ENCODE results near the gene RIBC2.
"Not testable (repeated sequence)": the region's sequence is repeated elsewhere in the genome, so short reads cannot be mapped to it uniquely, and the experiment has no call there.

Gene RIBC2

DNA sequence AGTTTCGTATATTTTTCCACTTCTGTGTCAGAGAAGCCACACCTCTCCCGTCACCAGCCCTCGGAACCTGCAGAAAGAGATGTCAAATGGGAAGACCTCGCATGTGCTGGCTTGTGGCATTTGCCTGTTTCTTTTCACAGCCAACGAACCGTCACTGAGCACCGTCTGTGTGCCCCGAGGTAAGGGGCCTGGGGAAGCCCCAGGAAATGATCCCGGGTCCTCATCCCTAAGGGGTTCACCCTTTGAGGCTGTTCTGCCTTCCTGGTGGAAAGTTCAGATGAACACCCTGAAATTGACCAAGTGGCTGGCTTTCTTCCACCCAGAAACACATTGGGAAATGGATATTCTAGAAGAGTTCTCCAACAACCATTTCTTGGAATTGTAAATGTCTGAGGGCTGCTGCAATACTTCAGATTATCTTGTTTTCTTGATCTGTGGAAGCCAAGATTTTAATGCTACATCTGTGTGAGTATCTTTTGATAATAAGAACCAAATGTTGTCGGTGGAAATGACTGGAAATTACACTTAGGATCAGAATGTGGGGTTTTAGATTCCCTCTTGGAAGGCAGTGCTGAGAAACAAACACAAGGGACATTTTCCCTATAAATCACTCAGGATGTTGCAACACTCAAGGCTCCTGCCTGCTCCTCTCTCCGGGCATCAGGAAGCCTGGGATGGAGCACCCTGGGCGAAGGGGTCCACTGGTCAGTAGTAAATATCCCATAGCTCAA, 37.6 kb downstream of the RIBC2 start:
- no peak for DNase-seq

DNA sequence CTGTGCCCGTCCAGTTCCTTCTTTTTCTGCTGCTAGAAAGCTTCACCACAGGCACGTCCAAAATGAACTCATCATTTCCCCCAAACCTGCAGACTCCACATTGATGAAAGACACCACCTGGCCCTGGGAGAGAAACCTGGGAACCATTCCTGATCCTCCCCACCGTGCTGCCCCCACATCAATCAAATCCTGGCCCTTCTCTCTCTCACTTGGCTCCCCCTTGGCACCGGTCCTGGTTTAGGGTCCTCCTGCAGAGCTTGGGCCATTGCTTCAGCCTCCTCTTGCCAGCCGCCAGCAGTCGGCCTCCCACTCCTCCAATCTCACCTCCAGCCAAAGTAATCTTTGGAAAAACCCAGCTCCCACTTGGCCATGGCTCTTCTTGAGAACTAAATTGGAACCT, 38.5 kb downstream of the RIBC2 start:
- no peak for DNase-seq

DNA sequence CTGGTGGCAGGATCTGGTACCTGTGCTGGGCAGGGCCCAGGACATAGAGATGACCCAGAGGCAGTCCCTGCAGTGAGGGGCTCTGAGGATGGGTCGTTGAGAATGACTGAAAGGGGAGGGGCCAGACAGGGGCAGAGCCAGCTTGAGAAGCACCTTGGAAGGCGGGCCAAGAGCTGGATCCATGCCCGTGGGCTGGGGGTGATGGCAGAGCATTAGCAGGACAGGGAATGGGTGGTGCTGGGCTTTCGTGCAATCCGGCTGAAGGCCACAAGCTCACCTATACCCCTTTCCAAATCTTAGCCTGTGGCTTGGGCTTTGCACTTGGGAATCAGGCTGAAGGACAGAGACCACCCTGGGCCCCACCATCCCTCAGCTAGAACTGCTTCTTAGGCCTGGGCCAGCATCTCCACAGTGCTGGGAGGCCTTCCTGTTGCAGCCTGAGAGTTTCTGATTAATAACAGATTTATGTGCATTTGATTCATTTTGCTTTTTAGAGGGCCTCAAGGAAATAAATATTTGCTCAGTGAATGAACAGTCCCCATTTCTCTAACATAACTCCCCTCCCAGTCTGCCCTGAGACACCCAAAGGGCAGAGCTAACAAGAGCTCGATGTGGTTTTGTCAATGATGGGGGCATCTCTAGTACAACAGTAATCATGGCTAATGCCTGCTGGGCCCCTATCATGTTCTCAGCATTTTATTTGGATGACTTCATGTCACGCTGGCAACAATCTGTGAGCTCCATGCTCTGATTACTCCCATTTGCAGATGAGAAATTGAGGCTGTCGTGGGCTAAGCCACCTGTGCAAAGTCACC, 39.3 kb downstream of the RIBC2 start:
- DNase-seq: no peak

DNA sequence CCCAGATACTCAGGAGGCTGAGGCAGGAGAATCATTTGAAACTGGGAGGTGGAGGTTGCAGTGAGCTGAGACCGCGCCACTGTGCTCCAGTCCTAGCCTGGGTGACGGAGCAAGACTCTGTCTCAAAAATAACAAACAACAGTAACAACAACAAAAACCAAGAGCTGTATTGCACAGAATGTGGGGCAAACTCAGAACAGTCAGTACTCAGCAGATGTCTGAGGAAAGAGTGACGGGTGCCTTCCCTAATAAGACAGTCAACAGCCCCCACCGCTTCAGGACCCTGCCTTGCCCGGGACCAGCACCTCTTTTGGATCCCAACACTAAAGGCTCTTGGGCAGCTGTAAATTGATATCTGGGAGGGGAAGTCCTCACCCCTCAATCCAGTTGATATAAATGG, 40.3 kb downstream of the RIBC2 start:
- DNase-seq: no peak

DNA sequence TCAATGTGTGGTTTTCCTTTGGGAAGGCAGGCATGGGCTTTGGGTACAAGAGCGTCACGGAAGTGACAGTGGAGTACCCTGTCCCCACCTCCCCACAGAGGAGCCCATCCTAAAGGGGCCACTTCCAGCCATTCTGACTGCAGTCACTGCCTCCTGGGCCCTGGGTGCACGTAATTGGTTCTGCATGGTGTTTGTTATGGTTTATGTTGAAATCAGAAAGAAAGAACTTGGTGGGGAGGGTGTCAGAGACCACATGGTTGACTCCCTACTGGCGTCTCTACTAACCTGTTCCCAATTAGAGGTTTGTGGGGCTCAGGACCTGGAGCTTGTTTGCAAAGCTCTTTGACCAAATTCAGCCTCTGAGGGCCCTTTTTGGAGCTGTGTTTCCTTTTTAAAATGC, 40.8 kb downstream of the RIBC2 start:
- no peak for DNase-seq

DNA sequence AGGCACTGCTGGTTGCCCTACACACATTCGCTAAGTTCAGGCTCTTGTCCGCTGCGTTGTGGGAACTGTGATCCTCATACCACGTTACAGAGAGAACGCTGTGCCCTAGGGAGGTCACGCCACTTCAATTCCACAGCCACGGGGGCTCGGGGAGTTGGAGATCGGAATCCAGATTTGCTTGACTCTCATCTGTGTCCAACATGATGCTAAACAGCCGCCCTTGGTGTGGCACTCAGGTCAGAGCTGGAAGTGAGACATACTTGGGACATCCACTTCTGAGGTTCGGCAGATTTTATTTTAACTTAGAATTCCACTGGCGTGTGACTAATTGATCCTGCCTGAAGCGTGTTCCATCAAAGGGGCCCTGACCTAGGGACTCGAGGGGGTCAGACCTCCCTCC, 41.7 kb downstream of the RIBC2 start:
- DNase-seq: no peak

DNA sequence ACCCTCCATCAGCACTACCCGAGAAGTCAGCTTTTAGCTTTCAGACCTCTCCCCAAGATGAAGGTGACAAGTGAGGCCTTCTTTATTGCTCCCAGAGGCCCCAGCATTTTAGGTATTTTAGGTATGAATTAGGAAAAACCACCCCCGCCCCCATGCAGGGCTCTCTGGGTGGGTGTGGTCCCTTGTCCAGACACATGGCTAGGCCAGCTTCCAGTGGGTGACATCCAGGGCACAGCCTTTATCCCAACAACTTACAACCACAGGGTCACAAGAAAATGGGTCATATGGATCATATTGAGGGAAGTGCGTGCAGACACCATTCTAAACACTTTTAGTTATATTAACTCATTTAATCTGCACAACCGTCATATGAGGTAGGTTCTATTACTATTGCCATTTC, 42.1 kb downstream of the RIBC2 start:
- no peak for DNase-seq

DNA sequence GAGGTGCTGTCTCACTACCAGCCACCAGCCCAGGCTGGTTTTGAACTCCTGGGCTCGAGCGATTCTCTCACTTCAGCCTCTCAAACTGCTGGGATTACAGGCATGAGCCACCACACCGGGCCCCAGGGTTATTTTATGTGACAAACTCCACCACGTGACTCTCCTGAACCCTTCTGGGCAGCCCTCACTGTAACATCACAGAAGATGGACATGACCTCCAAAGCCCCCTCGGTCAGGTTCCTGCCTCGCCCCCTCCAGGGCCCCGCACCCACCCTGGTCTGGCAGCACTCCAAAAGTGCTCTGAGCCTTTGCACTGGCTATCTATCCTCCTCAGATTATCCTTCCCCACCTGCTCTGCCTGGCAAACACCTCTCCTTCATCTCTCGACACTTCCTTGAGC, 43.3 kb downstream of the RIBC2 start:
- DNase-seq: no peak

DNA sequence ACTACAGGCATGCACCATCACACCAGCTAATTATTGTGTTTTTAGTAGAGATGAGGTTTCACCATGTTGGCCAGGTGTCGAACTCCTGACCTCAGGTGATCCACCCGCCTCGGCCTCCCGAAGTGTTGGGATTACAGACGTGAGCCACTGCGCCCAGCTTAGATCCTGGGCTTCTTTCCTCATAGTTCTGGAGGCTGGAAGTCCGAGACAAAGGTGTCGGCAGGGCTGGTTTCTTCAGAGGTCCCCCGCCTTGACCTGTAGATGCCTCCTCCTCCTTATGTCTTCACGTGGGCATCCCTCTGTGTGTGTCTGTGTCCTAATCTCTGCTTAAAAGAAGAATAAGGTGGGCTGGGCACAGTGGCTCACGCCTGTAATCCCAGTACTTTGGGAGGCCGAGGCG, 45.0 kb downstream of the RIBC2 start:
- DNase-seq: no peak

DNA sequence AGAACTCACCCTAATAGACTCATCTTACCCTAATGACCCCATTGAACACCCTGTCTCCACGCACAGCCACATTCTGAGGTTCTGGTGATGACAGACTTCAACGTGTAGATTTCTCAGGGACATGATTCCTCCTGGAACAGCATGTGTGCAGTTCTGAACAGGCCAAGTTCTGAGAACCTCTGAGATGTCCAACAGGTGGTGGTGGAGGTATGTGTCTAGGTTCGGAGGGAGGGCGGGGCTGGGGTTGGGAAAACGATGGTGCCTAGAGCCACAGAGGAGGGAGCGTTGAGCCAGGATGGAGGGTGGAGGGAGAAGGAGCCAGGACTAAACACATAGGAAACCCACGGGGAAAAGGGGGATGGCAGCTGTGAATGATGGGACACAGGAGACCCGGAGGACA, 45.7 kb downstream of the RIBC2 start:
- no peak for DNase-seq

DNA sequence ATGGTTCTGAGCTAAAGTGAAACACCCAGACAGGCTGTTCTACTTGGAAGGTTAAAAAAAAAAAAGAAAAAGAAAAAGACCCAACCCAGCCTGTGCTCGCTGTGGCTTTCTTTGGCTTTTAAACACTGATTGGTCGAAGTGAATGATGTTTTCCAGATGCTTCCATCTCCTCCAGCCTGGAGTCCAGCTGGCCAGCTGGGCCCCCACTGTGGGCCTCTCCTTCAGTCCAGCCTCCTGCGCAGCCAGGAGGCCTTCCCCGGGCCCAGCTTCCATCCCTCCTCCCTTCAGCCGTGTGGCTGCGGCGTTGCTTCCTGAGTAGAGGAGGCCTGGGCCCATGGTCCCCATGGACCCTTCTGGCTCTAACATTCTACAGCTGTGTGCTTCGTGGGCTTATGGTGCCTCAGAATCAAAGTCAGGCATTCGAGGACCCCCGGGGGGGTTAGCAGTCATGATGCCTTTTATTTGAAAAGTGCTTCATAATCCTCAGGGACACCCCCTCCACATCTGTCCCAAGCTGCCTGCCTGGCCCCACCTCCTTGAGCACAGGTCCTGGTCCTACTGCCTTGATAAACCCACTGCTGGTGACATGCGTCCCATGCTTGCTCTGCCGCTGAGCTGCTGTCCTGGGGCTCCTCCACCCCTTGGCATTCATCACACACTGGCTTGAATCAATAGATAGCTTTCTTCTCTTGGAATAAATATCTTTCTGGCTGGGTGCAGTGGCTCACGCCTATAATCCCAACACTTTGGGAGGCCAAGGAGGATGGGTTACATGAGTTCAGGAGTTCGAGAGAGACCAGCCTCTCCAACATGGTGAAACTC, 47.0 kb downstream of the RIBC2 start:
- no peak for DNase-seq

DNA sequence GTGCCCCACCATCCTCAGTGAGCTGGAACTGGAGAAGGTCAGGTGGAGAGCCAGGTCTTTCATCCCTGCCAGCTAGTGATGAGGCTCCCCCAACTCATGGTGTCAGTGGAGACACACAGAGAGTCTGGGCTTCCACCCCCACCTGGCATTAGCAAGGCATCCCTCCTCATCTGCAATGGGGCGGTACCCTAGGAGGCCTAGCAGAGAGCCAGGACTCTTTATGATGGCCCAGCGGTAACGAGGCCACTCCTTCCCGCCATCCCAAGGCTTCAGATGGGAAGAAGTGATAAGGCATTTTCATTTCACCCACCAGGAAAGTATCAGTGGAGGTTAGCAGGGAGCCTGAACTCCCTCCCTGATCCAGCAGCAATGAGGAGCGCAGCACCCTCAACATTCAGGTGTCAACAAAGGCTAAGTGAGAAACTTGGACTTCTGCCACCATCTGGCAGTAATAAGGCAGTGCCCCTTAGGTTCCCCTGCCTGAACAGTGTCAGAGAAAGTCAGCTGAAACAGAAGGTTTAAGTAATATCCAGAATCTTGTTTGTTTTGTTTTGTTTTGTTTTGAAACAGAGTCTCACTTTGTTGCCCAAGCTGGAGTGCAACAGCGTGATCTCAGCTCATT, 48.7 kb downstream of the RIBC2 start:
- DNase-seq: no peak

DNA sequence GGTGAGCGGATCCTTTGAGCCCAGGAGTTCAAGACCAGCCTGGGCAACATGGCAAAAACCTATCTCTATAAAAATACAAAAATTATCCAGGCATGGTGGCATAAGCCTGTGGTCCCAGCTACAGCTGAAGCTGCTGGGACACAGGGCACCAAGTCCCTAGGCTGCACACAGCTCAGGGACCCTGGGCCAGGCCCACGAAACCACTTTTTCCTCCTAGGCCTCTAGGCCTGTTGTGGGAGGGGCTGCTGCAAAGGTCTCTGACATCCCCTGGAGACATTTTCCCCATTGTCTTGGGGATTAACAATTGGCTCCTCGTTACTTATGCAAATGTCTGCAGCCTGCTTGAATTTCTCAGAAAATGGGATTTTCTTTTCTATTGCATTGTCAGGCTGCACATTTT, 50.2 kb downstream of the RIBC2 start:
- DNase-seq: not testable (repeated sequence)

DNA sequence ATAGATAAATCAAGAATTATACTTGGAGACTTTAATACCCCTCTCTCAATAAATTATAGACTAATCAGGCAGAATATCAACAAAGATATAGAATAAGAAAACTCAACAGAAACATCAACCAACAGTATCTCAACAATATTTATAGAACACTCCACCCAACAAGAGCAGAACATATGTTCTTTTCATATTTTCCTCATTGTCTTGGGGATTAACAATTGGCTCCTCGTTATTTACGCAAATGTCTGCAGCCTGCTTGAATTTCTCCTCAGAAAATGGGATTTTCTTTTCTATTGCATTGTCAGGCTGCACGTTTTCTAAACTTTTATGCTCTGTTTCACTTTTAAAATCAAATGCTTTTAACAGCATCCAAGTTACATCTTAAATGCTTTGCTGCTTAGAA, 52.1 kb downstream of the RIBC2 start:
- no peak for DNase-seq

DNA sequence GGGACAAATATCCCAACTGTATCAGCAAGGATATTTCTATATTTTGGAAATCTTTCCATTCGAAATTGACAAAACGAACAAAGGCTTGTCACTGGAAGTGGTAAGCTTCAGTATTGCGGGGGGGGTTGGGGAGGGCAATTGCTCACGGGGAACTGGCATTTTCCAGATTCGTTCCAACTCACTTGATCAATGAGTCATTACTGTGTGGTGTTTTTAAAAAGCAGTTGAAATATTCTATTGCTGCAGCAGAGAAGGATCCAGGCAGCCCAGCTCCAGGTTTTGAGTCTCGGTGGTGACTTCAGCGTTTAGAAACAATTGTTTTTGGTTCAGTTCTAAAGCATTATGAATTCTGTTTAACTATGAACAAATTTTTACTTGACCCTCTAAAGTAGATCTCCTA, 55.4 kb downstream of the RIBC2 start:
- DNase-seq: no peak

DNA sequence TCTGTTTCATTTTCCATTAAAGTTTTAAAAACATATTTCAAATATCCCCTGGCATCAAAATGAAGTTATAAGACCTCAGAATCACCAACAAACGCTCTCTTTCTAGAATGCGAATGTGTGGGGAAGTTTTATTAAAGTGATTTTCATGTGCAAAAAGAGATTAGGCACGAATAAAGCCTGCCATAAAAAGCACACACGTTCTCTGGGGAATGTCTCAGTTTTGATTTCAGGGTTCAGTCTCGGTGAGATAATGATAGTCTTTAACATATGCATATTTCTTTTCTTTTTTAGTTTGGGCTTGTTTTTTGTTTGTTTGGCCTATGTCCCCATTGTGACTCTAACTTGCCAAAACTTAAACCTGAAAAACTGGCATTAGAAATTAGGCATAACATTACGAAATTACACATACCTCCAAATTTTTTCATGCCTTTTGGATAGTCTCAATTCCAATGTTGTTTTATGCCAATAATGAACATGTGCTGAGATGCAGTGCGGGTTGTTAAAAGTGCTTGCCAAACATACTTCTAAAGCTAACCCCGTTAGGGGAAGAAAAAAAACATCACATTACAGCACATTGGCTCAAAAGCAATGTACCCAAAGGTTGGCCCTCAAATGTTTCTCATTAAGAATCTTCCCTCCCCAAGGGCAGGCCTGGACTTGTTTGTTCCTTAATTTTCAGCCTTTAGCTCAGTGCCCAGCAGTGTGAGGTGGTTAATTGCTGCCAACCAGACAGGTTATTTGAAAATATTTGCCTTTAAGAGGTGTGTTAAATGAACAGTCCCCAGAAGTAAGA, 56.0 kb downstream of the RIBC2 start:
- no peak for DNase-seq

DNA sequence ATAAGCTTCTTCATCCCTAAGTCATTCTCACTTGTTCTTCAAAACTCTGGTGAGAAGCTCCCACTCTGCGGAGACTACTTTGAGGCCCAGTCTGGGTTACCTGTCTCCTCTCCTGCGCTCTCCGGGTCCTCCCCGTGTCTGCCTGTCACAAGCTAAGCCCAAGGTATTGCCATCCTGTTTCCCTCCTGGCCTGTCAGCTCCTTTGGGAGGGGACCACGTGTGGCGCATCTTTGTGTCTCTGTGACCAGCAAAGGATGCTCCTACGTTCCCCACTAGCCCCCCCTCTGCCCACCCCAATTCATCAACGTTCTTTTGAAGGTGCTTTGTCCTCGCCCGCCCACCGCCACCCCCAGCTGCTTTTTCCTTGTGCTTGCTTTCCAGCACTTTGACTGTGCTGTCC, 57.4 kb downstream of the RIBC2 start:
- DNase-seq: no peak

DNA sequence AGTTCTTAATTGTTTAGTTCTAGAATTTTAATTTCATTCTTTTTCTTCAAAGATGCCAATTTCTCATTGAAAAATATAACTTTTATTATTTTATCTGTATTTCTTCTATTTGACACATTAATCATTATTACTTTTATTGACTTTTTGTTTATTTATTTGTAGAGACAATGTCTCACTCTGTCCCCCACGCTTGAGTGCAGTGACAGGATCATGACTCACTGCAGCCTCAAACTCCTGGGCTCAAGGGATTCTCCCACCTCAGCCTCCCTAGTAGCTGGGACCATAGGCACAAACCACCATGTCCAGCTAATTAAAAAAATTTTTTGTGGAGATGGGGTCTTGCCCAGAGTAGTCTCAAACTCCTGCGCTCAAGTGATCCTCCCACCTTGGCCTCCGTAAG, 58.9 kb downstream of the RIBC2 start:
- DNase-seq: no peak

DNA sequence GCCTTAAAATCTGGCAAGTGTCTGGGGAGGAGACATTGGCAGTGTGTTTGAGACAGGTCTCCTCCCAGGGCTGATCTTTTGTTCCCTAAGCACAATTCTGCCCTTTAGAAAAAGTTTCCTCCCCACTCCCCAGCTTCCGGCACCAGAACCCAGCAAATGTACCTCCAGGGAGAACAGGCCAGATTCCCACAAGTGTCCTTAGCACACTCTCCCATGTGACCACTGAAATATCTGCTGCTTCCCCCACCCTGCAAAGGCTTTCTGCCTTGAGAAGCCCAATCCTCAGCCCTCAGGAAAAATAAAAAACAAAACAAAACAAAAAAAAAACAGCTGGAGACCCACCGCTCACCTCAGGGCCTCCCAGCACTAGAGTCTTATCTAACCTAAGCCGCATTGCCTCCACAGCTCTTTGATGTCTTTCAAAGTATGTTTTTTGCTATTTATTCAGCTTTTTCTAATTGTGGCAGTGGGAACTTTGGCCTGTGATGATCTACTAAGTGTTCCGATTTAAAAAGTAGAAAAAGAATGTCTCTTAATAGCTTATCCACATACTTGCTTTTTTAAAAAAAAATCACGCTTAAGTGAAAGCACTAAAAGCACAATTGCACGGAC, 60.2 kb downstream of the RIBC2 start:
- no peak for DNase-seq

DNA sequence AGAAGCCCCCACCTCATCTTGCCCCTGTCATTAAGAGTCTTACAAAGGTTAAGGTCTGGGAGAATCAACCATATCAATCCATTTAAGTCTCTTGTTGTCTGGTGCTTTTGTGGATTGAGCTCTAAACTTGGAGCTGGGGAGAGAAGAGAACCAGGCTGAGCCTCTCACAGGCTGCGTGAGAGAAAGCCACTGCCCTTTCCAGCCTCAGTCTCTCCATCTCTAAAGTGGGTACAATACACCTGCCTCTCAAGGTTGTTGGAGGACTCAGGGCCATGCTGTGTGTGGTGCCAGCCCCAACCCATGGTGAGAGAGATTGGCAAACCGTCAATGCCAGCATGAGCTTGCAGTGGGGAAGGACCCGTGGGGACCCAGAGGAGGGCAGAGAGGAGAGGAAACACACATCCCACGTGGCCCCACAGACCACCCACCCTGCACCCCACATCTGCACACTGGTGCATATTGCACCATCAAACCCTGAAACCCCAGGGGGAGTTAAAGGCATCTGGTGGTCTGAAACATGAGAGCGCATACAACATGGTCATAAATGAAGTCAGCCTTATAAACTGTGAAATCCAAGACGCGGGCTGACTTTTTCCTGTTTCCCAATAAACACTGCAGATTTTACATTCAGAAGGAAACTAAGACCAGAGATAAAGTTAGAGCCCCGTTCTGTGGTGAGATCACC, 61.7 kb downstream of the RIBC2 start:
- no peak for DNase-seq

DNA sequence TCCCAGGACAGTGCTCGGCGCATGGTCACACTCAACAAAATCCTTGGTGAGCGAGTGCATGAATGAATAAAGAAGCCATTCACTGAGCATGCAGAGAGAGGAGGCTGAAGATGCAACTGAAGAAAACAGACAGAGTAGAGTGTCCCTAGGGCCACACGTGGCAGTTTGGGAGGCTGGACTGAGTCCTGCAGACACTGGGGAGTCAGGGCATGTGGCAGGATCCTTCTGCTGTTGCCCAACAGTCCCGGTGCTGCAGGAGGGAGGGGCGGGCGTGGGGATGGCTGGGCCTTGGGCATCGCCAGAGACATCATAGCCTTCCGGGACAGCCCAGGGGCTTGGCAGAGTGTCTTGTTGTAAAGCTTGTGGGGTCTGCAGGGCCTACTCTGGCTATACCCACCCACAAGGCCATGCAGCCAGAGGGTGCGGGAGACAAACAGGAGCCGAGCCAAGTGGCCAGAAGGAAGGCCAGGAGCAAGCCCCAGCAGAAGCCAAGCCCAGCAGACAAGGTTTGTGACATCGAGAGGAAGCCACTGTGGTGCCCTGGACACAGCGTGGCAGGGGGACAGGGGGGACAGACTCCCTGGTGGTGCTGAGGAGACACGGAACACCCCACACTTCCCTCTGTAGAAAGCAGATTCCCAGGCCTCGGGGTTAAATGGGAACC, 62.5 kb downstream of the RIBC2 start:
- no peak for DNase-seq

All from stimulated activated CD4-positive, alpha-beta T cell treated with anti-CD3 and anti-CD28 coated beads, Interleukin-4, amount 100 ng/mL, for 24 hours (primary cell).